ENCODE data around the gene FLNB.

DNA sequence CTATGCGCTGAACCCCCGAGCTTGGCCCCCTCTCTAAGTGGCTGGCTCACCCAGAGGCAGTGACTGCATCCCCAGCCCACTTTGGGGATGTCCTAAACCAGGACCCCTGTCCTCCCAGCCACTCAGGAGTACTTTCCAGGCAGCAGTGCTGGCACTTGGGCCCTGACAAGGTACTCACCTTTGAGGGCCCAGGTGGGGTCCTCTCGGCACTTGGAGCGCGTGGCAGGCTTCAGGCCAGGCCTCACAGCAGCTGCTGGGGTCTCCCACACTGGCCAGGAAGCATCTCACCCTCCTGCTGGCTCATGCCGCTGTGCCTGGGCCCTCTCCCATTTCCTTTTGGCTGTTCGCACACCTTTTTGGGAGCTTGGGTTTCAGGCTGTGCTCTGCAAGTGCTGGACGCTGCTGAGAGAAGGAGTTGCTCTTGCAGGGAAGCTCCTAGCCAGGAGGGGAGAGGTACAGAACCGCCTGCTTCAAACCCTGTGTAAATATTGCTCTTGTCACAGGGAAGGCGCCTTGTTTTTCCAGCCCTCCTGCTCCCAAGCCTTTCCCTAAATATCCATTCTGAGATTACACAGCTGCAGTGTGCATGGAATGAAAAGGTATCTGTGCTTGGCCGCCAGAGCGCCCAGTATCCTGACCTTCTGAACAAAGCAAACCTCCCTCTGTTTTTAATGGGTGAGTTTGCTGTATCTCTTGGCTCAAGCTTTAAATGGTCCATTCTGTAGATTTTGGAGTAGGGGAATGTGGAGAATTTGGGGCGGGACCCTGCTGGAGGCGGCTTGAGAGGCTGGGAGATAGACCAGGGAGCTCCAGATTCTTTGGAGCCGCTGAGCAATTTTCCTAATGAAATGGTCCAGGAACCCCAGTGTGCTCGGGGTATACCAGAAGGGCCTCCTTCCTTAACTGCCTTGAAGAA is 156.9 kb downstream of the FLNB start:
- TF ChIP-seq, protein P1, sequence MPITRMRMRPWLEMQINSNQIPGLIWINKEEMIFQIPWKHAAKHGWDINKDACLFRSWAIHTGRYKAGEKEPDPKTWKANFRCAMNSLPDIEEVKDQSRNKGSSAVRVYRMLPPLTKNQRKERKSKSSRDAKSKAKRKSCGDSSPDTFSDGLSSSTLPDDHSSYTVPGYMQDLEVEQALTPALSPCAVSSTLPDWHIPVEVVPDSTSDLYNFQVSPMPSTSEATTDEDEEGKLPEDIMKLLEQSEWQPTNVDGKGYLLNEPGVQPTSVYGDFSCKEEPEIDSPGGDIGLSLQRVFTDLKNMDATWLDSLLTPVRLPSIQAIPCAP (CRISPR knock-in tag; IDR thresholded peaks at IDR 0.05; ENCODE audit: low read depth), result no peak
- TF ChIP-seq ATM (IDR thresholded peaks at IDR 0.05; ENCODE audit: borderline replicate concordance) (no peak), CTCF (CRISPR knock-in tag; IDR thresholded peaks at IDR 0.05) (no peak), YEATS2 (CRISPR knock-in tag; IDR thresholded peaks at IDR 0.05; ENCODE audit: borderline replicate concordance) (no peak), EZH2 (conservative IDR thresholded peaks at IDR 0.05; ENCODE audit: low read depth, low read length) (no peak), POLR2A (IDR thresholded peaks at IDR 0.05; ENCODE audit: insufficient read depth in 1 of 2, low read depth in 2 of 2, low read length in 2 of 2) (no peak), ZZZ3 (CRISPR knock-in tag; IDR thresholded peaks at IDR 0.05; ENCODE audit: borderline replicate concordance) (no peak), ZNF703 (CRISPR knock-in tag; IDR thresholded peaks at IDR 0.05; ENCODE audit: borderline replicate concordance) (no peak), AFF4 (CRISPR knock-in tag; IDR thresholded peaks at IDR 0.05) (no peak), ZNF530 (CRISPR knock-in tag; IDR thresholded peaks at IDR 0.05; ENCODE audit: low read depth) (no peak), ZNF672 (CRISPR knock-in tag; IDR thresholded peaks at IDR 0.05) (no peak), ADNP (CRISPR knock-in tag; IDR thresholded peaks at IDR 0.05) (no peak)
- TF ChIP-seq, protein P2, sequence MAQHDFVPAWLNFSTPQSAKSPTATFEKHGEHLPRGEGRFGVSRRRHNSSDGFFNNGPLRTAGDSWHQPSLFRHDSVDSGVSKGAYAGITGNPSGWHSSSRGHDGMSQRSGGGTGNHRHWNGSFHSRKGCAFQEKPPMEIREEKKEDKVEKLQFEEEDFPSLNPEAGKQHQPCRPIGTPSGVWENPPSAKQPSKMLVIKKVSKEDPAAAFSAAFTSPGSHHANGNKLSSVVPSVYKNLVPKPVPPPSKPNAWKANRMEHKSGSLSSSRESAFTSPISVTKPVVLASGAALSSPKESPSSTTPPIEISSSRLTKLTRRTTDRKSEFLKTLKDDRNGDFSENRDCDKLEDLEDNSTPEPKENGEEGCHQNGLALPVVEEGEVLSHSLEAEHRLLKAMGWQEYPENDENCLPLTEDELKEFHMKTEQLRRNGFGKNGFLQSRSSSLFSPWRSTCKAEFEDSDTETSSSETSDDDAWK (CRISPR knock-in tag; IDR thresholded peaks at IDR 0.05), result no peak
